Astrocyte (in vitro differentiated cells and primary cell): ENCODE data around the gene ARHGAP9.
"Not testable (repeated sequence)": the region's sequence is repeated elsewhere in the genome, so short reads cannot be mapped to it uniquely, and the experiment has no call there.

Experiments
- CTCF ChIP-seq: IDR thresholded peaks from 2 replicates; pipeline ENCODE4 v1.5.1; 2011; ENCODE audit warnings: low read depth, mild to moderate bottlenecking, inconsistent platforms, low read length, moderate library complexity; ENCODE audit not compliant: insufficient read depth
- EZH2 ChIP-seq: IDR thresholded peaks from 2 replicates; pipeline ENCODE4 v1.6.1; 2012; ENCODE audit warnings: mild to moderate bottlenecking, low read length, inconsistent platforms; ENCODE audit not compliant: insufficient read depth

- not testable (repeated sequence) for TF ChIP-seq CTCF, EZH2
Observed at GRCh38 chr12:57426948-57427347, 52.7 kb downstream of the ARHGAP9 start.
